HG03469 (cell line): ENCODE data around the gene HIRA.
"Not testable (repeated sequence)": the region's sequence is repeated elsewhere in the genome, so short reads cannot be mapped to it uniquely, and the experiment has no call there.

Source experiments
- ATAC-seq: cut with Tn5 transposase; IDR thresholded peaks from one replicate; pipeline ENCODE4 v1.9.1; 2021; ENCODE audit warnings: mild to moderate bottlenecking, moderate library complexity, moderate number of reproducible peaks; ENCODE audit not compliant: unreplicated experiment

The HIRA gene

GRCh38 chr22:19443544-19444211, 12.1 kb upstream of the HIRA start:
- no peak for ATAC-seq

- ATAC-seq = no peak
Measured at GRCh38 chr22:19442166-19442565, 10.6 kb upstream of the HIRA start.

GRCh38 chr22:19440411-19441195, 9.1 kb upstream of the HIRA start:
- no peak for ATAC-seq

- no peak for ATAC-seq
Measured at GRCh38 chr22:19438298-19438697, 6.8 kb upstream of the HIRA start.

- ATAC-seq = not testable (repeated sequence)
Measured at GRCh38 chr22:19436444-19437161, 5.1 kb upstream of the HIRA start.

GRCh38 chr22:19434829-19435580, 3.5 kb upstream of the HIRA start:
- no peak for ATAC-seq

- ATAC-seq = no peak
Measured at GRCh38 chr22:19434401-19434800, 2.9 kb upstream of the HIRA start.

GRCh38 chr22:19432133-19432851, 759 bp upstream of the HIRA start, which contains the start of gene MRPL40:
Gene MRPL40 (plus strand): TSS chr22:19432545. CDS start chr22:19432555, 10 bp downstream.
- ATAC-seq = peak; percentile 58

- ATAC-seq = no peak
Measured at GRCh38 chr22:19430890-19431541, 517 bp downstream of the HIRA start.

- no peak for ATAC-seq
Measured at GRCh38 chr22:19429950-19430889, 1.3 kb downstream of the HIRA start.

- ATAC-seq = no peak
Measured at GRCh38 chr22:19424186-19424500, 7.4 kb downstream of the HIRA start.

- ATAC-seq = no peak
Measured at GRCh38 chr22:19422440-19423301, 8.9 kb downstream of the HIRA start.

GRCh38 chr22:19420321-19420720, 11.2 kb downstream of the HIRA start:
- no peak for ATAC-seq

GRCh38 chr22:19419464-19420178, 11.9 kb downstream of the HIRA start:
- peak; percentile 62 for ATAC-seq

GRCh38 chr22:19419086-19419463, 12.5 kb downstream of the HIRA start:
- ATAC-seq = no peak

GRCh38 chr22:19412923-19413322, 18.6 kb downstream of the HIRA start:
- ATAC-seq = no peak

GRCh38 chr22:19412478-19412877, 19.1 kb downstream of the HIRA start:
- no peak for ATAC-seq
